Measurements from ENCODE around the gene NRDC.

GRCh38 chr1:51840182-51840581, 38.3 kb downstream of the NRDC start:
- TF ChIP-seq POLR2A (IDR thresholded peaks at IDR 0.05) (no peak), CTCF (IDR thresholded peaks at IDR 0.05) (no peak)

Data from esophagus squamous epithelium (tissue), 4 donors.